Calu3 (cell line): Measurements from ENCODE around the gene PNMA1. TPM values are rescaled to one million over a fixed set of nuclear protein-coding genes. Genes with fewer than 3 reads are reported as not detected.
A peak's percentile ranks its signal among the peaks of the same experiment; 100 is the strongest.

Experiments
- BruUV-seq: library from RNA; stranded (reverse); fragments of 400-500 nt; replicated peaks from 2 replicates; lab custom pipeline; 2021; lab: Mats Ljungman, UMichigan
- CTCF ChIA-PET: fragments of 300-600 bp; sonication (Branson Sonifier 250); formaldehyde crosslinking; loops from one replicate; lab custom pipeline; 2022; ENCODE audit warnings: antibody characterized with exemption; lab: Charles Lee
- DNase-seq: peaks from one replicate; pipeline ENCODE4 v3.0.0; 2022
- H3K27ac Mint-ChIP-seq: one replicate; pipeline ENCODE4 v1.8.0; 2022; ENCODE audit warnings: mixed read lengths; ENCODE audit not compliant: unreplicated experiment
- H3K27me3 Mint-ChIP-seq: one replicate; pipeline ENCODE4 v1.8.0; 2022; ENCODE audit warnings: mixed read lengths; ENCODE audit not compliant: unreplicated experiment
- H3K36me3 Mint-ChIP-seq: one replicate; pipeline ENCODE4 v1.8.0; 2022; ENCODE audit warnings: mild to moderate bottlenecking, moderate library complexity, mixed read lengths; ENCODE audit not compliant: insufficient read depth, unreplicated experiment
- H3K4me1 Mint-ChIP-seq: one replicate; pipeline ENCODE4 v1.8.0; 2022; ENCODE audit warnings: mild to moderate bottlenecking, low read depth, mixed read lengths; ENCODE audit not compliant: unreplicated experiment
- H3K4me3 Mint-ChIP-seq: one replicate; pipeline ENCODE4 v1.8.0; 2022; ENCODE audit warnings: mild to moderate bottlenecking, low read depth, moderate library complexity, mixed read lengths; ENCODE audit not compliant: unreplicated experiment
- H3K9me3 Mint-ChIP-seq: one replicate; pipeline ENCODE4 v1.8.0; 2022; ENCODE audit warnings: low read depth, mixed read lengths; ENCODE audit not compliant: unreplicated experiment
- intact Hi-C: fragments of 100-400 bp; cut with micrococcal nuclease; formaldehyde crosslinking; loops from one replicate; pipeline ENCODE4 v1.10.0; 2022; ENCODE audit not compliant: unreplicated experiment
- total RNA-seq: library from RNA; stranded (reverse); gene quantifications from 2 replicates; pipeline ENCODE4 v1.2.3, GENCODE V29; 2022
- TF ChIP-seq, protein P1 (sequence below): fragments of 200-600 bp; IDR thresholded peaks from one replicate; pipeline ENCODE4 v1.8.0; 2022; ENCODE audit warnings: antibody characterized with exemption; ENCODE audit not compliant: unreplicated experiment

The PNMA1 gene
- total RNA-seq, 1 experiment from 2014 or later, result 37.2 TPM

DNA sequence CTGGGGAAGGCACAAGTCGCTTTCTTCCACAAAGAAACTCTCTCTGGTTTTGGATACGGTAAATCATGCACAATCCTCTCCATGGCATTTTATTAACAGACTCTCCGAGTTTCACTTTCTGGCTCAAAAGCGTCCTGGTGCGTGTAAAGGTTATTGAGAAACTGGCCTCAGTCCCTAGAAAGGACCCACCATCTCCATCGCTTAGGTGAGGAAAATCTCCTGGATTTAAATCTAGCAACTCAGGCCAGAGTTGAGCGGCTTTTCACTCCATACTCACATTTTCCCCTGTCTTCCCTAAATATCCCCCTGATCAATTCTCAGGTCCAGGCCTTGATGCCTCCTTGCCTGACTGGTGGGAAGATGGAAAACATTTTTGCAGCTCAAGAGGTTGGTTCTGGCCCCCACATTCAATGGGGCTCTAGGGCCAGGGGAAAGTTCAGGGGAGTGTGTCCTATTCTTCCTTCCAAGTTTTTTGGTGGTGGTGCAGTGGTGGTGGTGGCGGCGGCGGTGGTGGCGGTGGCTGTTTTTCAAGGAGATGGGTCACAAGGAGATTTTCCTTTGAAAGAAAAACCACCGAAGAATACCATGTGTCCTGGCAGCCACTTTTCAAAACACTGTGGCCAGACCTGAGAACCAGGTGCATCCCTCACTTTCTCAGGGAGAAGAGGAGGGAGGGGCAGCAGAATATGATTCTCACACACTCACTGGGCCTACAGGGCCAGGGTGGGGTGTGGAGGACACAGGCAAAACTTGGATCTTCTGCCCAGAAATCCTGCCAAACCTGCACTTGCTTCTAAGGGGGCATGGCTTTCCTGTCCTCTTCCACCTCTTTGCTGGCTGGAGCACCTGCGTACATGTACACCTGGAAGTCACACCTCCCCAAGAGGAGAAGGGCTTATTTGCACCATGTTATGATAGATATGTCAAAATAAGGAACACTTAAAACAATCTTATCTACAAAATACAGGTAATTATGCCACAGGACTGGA lies 46.7 kb upstream of the PNMA1 start:
- CTCF ChIA-PET, result interaction anchor here (0.7 to 3.2 kb wide), 8 partner anchors 16 to 125 kb away, joined by 3 to 11 read pairs (median 4); partner anchors contain the start of genes PTGR2 and ZNF410
- H3K36me3 Mint-ChIP-seq, result peaks cover 36% of the 10 kb centered on the region
- no peaks in the 10 kb centered on the region for H3K9me3 Mint-ChIP-seq
- H3K27ac Mint-ChIP-seq, result peak overlapping the region; percentile 94
- H3K4me1 Mint-ChIP-seq, result peaks cover 76% of the 10 kb centered on the region
- DNase-seq, result no peak
- no peaks in the 10 kb centered on the region for H3K27me3 Mint-ChIP-seq
- BruUV-seq, result TSS peak; percentile 97
- TF ChIP-seq, protein P1, sequence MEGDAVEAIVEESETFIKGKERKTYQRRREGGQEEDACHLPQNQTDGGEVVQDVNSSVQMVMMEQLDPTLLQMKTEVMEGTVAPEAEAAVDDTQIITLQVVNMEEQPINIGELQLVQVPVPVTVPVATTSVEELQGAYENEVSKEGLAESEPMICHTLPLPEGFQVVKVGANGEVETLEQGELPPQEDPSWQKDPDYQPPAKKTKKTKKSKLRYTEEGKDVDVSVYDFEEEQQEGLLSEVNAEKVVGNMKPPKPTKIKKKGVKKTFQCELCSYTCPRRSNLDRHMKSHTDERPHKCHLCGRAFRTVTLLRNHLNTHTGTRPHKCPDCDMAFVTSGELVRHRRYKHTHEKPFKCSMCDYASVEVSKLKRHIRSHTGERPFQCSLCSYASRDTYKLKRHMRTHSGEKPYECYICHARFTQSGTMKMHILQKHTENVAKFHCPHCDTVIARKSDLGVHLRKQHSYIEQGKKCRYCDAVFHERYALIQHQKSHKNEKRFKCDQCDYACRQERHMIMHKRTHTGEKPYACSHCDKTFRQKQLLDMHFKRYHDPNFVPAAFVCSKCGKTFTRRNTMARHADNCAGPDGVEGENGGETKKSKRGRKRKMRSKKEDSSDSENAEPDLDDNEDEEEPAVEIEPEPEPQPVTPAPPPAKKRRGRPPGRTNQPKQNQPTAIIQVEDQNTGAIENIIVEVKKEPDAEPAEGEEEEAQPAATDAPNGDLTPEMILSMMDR, result no peak
- peak overlapping the region; percentile 73 for H3K4me3 Mint-ChIP-seq
- intact Hi-C loops, result no loop called here

DNA sequence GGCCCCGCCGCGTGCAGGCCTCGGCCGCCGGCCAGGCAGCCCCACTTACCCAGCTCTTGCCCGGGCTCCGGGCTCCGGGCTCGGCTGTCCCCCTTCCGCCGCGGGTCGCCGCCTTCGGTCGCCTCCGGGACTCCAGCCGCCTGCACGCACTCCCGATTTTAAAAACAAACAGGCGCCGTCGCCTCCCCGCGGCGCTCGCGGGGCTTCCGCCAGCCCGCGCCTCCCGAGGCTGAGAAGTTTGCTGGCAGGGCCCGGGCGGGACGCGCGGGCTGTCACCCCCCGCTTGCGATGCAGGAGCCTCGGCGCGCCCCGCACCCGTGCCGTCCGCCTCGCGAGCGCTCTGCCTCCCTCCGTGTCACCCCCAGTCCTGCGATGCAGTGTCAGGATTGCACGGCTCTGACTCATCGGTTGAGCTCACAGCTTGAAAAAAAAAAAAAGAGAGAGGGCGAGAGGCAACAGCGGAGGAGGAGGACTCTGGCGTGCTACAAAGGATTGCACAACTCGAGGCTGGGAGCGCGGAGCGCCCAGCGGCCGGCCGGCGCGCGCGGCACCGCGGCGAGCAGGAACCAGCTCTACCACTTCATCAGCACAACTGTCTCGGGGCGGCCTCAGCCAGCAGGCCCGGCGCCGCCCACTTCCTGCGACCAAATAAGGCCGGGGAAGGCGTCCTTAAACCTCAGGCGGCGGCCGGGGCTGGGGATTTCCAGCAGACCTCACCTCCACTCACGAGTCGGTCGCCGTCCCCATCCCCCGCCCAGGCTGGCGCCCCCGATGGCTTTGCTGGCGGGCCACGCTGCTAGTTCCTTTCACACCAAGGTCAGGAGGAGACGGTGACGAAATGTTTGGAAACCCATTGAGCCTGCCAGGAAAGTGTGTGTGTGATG lies 45.8 kb upstream of the PNMA1 start:
- peak; percentile 97 for DNase-seq
- peak overlapping the region; percentile 94 for H3K27ac Mint-ChIP-seq
- BruUV-seq, result no TSS peak
- CTCF ChIA-PET, result interaction anchor here (0.7 to 3.2 kb wide), 9 partner anchors 12 to 126 kb away, joined by 3 to 11 read pairs (median 4); partner anchors contain the start of genes PTGR2 and ZNF410
- no peaks in the 10 kb centered on the region for H3K9me3 Mint-ChIP-seq
- TF ChIP-seq, protein P1, result no peak
- intact Hi-C loops, result no loop called here
- H3K4me3 Mint-ChIP-seq, result peak overlapping the region; percentile 73
- no peaks in the 10 kb centered on the region for H3K27me3 Mint-ChIP-seq
- peaks cover 76% of the 10 kb centered on the region for H3K4me1 Mint-ChIP-seq
- H3K36me3 Mint-ChIP-seq, result peaks cover 37% of the 10 kb centered on the region

DNA sequence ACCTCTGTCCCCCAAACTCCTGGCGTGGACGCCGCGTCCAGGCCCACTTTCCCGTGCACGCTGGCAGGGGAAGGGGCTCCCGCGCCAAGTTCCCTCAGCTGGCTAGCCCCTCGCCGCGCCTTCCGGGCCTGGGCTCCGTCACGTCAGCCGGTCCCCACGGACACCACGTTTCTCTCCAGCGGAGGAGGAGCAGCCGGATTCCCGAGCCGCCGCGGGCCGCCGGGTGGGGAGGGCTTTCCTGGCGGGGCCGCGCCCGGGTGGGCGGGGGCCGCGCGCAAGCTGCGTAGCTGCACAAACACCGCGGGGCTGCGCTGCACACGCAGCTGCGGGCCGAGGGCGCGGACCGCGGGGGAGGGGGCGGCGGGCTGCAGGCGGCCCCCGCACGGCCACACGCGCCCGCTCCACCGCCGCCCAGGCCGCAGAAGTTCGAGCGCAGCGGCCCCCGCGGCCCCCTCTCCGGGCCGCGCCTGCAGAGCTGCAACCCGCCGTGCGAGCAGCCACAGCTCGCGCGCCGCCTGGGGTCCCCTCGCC lies 45.1 kb upstream of the PNMA1 start:
- Mint-ChIP-seq H3K4me3 (peak overlapping the region; percentile 73), H3K27me3 (no peaks in the 10 kb centered on the region), H3K27ac (peak overlapping the region; percentile 87), H3K4me1 (peaks cover 76% of the 10 kb centered on the region), H3K36me3 (peaks cover 44% of the 10 kb centered on the region), H3K9me3 (no peaks in the 10 kb centered on the region)
- DNase-seq, result peak; percentile 58
- intact Hi-C loops, result no loop called here
- BruUV-seq, result no TSS peak
- CTCF ChIA-PET, result interaction anchor here (1.0 to 3.2 kb wide), 9 partner anchors 13 to 37 kb away, joined by 3 to 26 read pairs (median 7); no protein-coding TSS in a partner anchor
- TF ChIP-seq, protein P1, result no peak
